Spleen (tissue), 11 donors: ENCODE measurements around the gene KTN1. TPM values are rescaled to one million over a fixed set of nuclear protein-coding genes. Genes with fewer than 3 reads are reported as not detected.
A peak's percentile ranks its signal among the peaks of the same experiment; 100 is the strongest.

Experiments used
- DNase-seq: peaks from one replicate; pipeline ENCODE4 v3.0.0-alpha.2; 2020
- H3K27ac ChIP-seq, 8 donors: fragments of 200-600 bp; sonication (generic) in 7 of 8; 1 replicate in 4 of 8; 2 replicates in 4 of 8; pipeline versions ENCODE4 v1.5.0 to v1.8.0; 2016 to 2021; ENCODE audit warnings: inconsistent platforms in 4 of 8, mild to moderate bottlenecking in 4 of 8, moderate library complexity in 1 of 8
- H3K27me3 ChIP-seq, 7 donors: fragments of 200-600 bp; sonication (generic) in 6 of 7; replicated peaks in 1 of 7; 1 replicate in 4 of 7; 2 replicates in 3 of 7; pipeline versions ENCODE4 v1.5.0 to v1.8.0; 2016 to 2021; ENCODE audit warnings: inconsistent platforms in 3 of 7, mild to moderate bottlenecking in 1 of 7
- H3K36me3 ChIP-seq, 6 donors: fragments of 200-600 bp; sonication (generic) in 5 of 6; 1 replicate in 4 of 6; 2 replicates in 2 of 6; pipeline versions ENCODE4 v1.5.0 to v1.8.0; 2016 to 2021; ENCODE audit warnings: inconsistent platforms in 2 of 6
- H3K4me1 ChIP-seq, 6 donors: fragments of 200-600 bp; sonication (generic) in 5 of 6; 1 replicate in 3 of 6; 2 replicates in 3 of 6; pipeline versions ENCODE4 v1.5.0 to v1.8.0; 2016 to 2021; ENCODE audit warnings: inconsistent platforms in 3 of 6
- H3K4me3 ChIP-seq, 8 donors: fragments of 200-600 bp; sonication (generic) in 7 of 8; 1 replicate in 4 of 8; 2 replicates in 4 of 8; pipeline versions ENCODE4 v1.5.0 to v1.8.0; 2016 to 2021; ENCODE audit warnings: inconsistent platforms in 4 of 8, mild to moderate bottlenecking in 4 of 8, moderate library complexity in 2 of 8
- H3K9me3 ChIP-seq, 8 donors: fragments of 200-600 bp; sonication (generic) in 7 of 8; 1 replicate in 4 of 8; 2 replicates in 4 of 8; pipeline versions ENCODE4 v1.5.0 to v1.8.0; 2016 to 2021; ENCODE audit warnings: inconsistent platforms in 4 of 8
- CTCF ChIP-seq, 11 experiments: fragments of 200-600 bp in 7 of 11; fragments of 450-650 bp in 4 of 11; sonication (generic) in 4 of 11; IDR thresholded peaks in 8 of 11; conservative IDR thresholded peaks in 3 of 11; 1 replicate in 7 of 11; 2 replicates in 4 of 11; pipeline versions ENCODE4 v1.4.0 to v1.8.0; 2016 to 2021; ENCODE audit warnings: antibody characterized with exemption in 11 of 11, inconsistent platforms in 4 of 11, mild to moderate bottlenecking in 1 of 11
- POLR2A ChIP-seq, 3 donors: fragments of 450-650 bp; IDR thresholded peaks; one replicate each; pipeline ENCODE4 v1.5.1; 2017; ENCODE audit warnings: antibody characterized with exemption in 3 of 3, mild to moderate bottlenecking in 1 of 3
- POLR2AphosphoS5 ChIP-seq, 3 donors: sonication (generic); formaldehyde crosslinking; IDR thresholded peaks; one replicate each; pipeline ENCODE4 v1.5.1; 2017; ENCODE audit warnings: antibody characterized with exemption in 3 of 3
- WGBS, 5 donors: extraction: QIAGEN DNeasy Blood & Tissue Kit in 3 of 5; methylation state at CpG; one replicate each; pipeline versions ENCODE4 v1.1.5 to v1.1.7; 2013 to 2018; 5-methylcytosine and 5-hydroxymethylcytosine counted together
- intact Hi-C: fragments of 100-400 bp; cut with DNase I; formaldehyde crosslinking; loops from one replicate; pipeline ENCODE4 v1.15.0; 2023; ENCODE audit warnings: low total_unique reads
- polyA plus RNA-seq, 3 donors: library from polyadenylated mRNA; stranded (reverse); fragments of 200-250 nt; gene quantifications; one replicate each; pipeline ENCODE4 v1.2.1, GENCODE V29; 2013
- total RNA-seq, 7 donors: library from RNA; depleted of rRNA in 3 of 7; stranded (reverse); fragments of >200 nt in 3 of 7; fragmentation: NEBNext Ultra II Directional in 4 of 7; extraction: Animal tissue kit (Norgen Biotek cat#: 25700) in 4 of 7; gene quantifications; one replicate each; pipeline versions ENCODE4 v1.1.0 to v1.2.1, GENCODE V29; 2016 to 2021
- donor health status: healthy with polysubstance abuse.
- donor health status: DM: no; HTN: no; CAD: no; lungs with moderate emphysema.
- donor health status: DM: no; HTN: no; CAD: no.
- donor health status: Bipolar disorder and iron deficiency.
- donor health status: healthy.
- donor health status: DM: no; HTN: no; CAD: no.
- donor health status: DM: yes; HTN: yes; CAD: no.

KTN1 gene
- total and polyA plus RNA-seq, 10 donors, result 53.1 to 139 (median 114) TPM

DNA sequence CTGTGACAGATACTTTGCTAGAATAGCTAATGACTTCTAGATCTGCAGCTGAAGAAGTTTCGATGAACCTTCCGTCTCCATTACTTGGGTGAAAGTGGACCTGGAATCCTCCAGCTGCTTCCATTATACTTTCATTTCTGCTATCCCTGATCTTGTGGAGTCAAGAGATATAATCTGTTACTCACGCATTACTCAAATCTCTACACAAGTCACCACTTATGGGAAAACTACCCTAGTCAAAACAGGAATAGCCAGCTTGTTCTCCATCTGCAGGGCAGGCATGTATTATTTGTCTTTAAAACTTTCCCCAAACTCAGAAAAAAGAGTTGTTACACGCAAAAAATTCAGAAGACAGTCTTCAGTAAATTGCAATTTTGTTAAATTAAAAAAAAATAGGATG is 2.8 kb upstream of the KTN1 start:
- DNase-seq, result no peak
- H3K27me3 ChIP-seq, result no peaks in the 10 kb centered on the region
- H3K9me3 ChIP-seq, result no peaks in the 10 kb centered on the region
- 79 to 94% (median 89%) methylated on average over 4 of the region's 4 CpGs for WGBS, 5 donors
- H3K4me3 ChIP-seq, result no peak overlapping the region
- intact Hi-C loops, result no loop called here
- no peak overlapping the region for H3K27ac ChIP-seq
- TF ChIP-seq POLR2AphosphoS5 (IDR thresholded peaks at IDR 0.05) (no peak), CTCF (IDR thresholded peaks at IDR 0.05 in 8 of 11, conservative IDR thresholded peaks at IDR 0.05 in 3 of 11) (no peak), POLR2A (IDR thresholded peaks at IDR 0.05) (no peak)
- no peaks in the 10 kb centered on the region for H3K36me3 ChIP-seq
- H3K4me1 ChIP-seq, result peaks cover 9 to 37% (median 27%) of the 10 kb centered on the region in 6 donors

DNA sequence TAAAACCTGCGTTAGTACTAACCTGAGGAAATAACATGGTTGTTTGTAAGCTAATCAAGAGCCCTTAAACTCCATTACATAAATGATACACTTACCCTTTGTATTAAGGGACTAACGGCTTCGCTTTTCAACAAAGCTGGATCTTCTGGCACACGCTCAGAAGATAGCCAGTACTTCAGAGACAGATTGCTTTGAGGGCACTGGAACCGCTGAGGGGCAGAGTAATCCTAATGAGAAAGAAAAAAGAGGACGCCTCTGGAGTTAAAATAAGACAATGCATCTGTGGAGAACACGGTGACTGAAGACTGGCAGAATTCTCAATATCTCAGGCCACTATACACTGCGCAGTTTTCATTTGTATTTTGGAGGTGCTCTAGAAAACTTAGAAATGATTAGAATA is 1.5 kb upstream of the KTN1 start:
- intact Hi-C loops, result no loop called here
- Histone ChIP-seq H3K9me3 (no peaks in the 10 kb centered on the region), H3K27me3 (no peaks in the 10 kb centered on the region), H3K27ac (peak overlapping the region in 3 of 8 donors; percentile 93 to 94 (median 94)), H3K4me1 (peaks cover 22 to 46% (median 39%) of the 10 kb centered on the region in 6 donors), H3K36me3 (no peaks in the 10 kb centered on the region), H3K4me3 (peak overlapping the region in 6 of 8 donors; percentile 68 to 92 (median 86))
- DNase-seq, result no peak
- TF ChIP-seq CTCF (IDR thresholded peaks at IDR 0.05 in 8 of 11, conservative IDR thresholded peaks at IDR 0.05 in 3 of 11) (no peak), POLR2AphosphoS5 (IDR thresholded peaks at IDR 0.05) (no peak), POLR2A (IDR thresholded peaks at IDR 0.05) (no peak)
- WGBS, 5 donors, result 78 to 88% (median 84%) methylated on average over 8 of the region's 8 CpGs

- intact Hi-C loops, result no loop called here
- Histone ChIP-seq H3K27ac (peak overlapping the region; percentile 88 to 94 (median 94)), H3K4me3 (peak overlapping the region; percentile 68 to 92 (median 85)), H3K27me3 (no peaks in the 10 kb centered on the region), H3K36me3 (no peaks in the 10 kb centered on the region), H3K9me3 (no peaks in the 10 kb centered on the region), H3K4me1 (peaks cover 35 to 68% (median 59%) of the 10 kb centered on the region in 6 donors)
- peak; percentile 93 for DNase-seq
- TF ChIP-seq POLR2A (IDR thresholded peaks at IDR 0.05), result no peak
- peak in 1 of 11 experiments; percentile 39 for TF ChIP-seq CTCF (IDR thresholded peaks at IDR 0.05 in 8 of 11, conservative IDR thresholded peaks at IDR 0.05 in 3 of 11)
- peak in 2 of 3 donors; percentile 30 to 66 for TF ChIP-seq POLR2AphosphoS5 (IDR thresholded peaks at IDR 0.05)
- 0 to 2% (median 0%) methylated on average over 43 to 84 of the region's 84 CpGs for WGBS, 5 donors
Measured at GRCh38 chr14:55580470-55581341, 699 bp downstream of the KTN1 start.

GRCh38 chr14:55581342-55581771 is 1.4 kb downstream of the KTN1 start:
- intact Hi-C loops, result no loop called here
- peak overlapping the region; percentile 68 to 92 (median 85) for H3K4me3 ChIP-seq
- H3K27me3 ChIP-seq, result no peaks in the 10 kb centered on the region
- no peaks in the 10 kb centered on the region for H3K36me3 ChIP-seq
- TF ChIP-seq POLR2A (IDR thresholded peaks at IDR 0.05) (no peak), CTCF (IDR thresholded peaks at IDR 0.05 in 8 of 11, conservative IDR thresholded peaks at IDR 0.05 in 3 of 11) (no peak), POLR2AphosphoS5 (IDR thresholded peaks at IDR 0.05) (no peak)
- peak overlapping the region in 7 of 8 donors; percentile 90 to 94 (median 94) for H3K27ac ChIP-seq
- peaks cover 40 to 75% (median 63%) of the 10 kb centered on the region in 6 donors for H3K4me1 ChIP-seq
- no peaks in the 10 kb centered on the region for H3K9me3 ChIP-seq
- 19 to 22% (median 21%) methylated on average over 6 of the region's 6 CpGs for WGBS, 5 donors
- DNase-seq, result no peak
